Urinary bladder (tissue), 4 donors: Measurements from ENCODE around the gene KHDC4. TPM values are rescaled to one million over a fixed set of nuclear protein-coding genes. Genes with fewer than 3 reads are reported as not detected.
"Not testable (repeated sequence)": the region's sequence is repeated elsewhere in the genome, so short reads cannot be mapped to it uniquely, and the experiment has no call there.

ENCODE experiments used
- DNase-seq: peaks from one replicate; pipeline ENCODE4 v3.0.0-alpha.2; 2015; ENCODE audit errors: extremely low spot score
- H3K27ac ChIP-seq: one replicate; pipeline ENCODE4 v1.5.1; 2013; ENCODE audit warnings: low read depth, mild to moderate bottlenecking, moderate library complexity
- H3K36me3 ChIP-seq: one replicate; pipeline ENCODE4 v1.6.1; 2013; ENCODE audit warnings: mild to moderate bottlenecking, moderate library complexity; ENCODE audit not compliant: insufficient read depth
- H3K4me1 ChIP-seq: one replicate; pipeline ENCODE4 v1.6.1; 2013; ENCODE audit warnings: mild to moderate bottlenecking, moderate library complexity; ENCODE audit not compliant: insufficient read depth
- H3K4me3 ChIP-seq: one replicate; pipeline ENCODE4 v1.5.1; 2013; ENCODE audit warnings: low read depth, low read length
- WGBS: extraction: QIAGEN DNeasy Blood & Tissue Kit; methylation state at CpG from one replicate; pipeline ENCODE4 v1.1.7; 2013; 5-methylcytosine and 5-hydroxymethylcytosine counted together
- polyA plus RNA-seq: library from polyadenylated mRNA; stranded (reverse); fragments of 200-250 nt; gene quantifications from one replicate; pipeline ENCODE4 v1.2.3, GENCODE V29; 2013
- total RNA-seq: library from RNA; depleted of rRNA; stranded (reverse); fragments of >200 nt; gene quantifications from one replicate; pipeline ENCODE4 v1.2.3, GENCODE V29; 2014
- donor health status: healthy with polysubstance abuse.
- donor health status: healthy.

Gene KHDC4
- total and polyA plus RNA-seq, 2 donors, result 24.4 to 45.0 TPM

DNA sequence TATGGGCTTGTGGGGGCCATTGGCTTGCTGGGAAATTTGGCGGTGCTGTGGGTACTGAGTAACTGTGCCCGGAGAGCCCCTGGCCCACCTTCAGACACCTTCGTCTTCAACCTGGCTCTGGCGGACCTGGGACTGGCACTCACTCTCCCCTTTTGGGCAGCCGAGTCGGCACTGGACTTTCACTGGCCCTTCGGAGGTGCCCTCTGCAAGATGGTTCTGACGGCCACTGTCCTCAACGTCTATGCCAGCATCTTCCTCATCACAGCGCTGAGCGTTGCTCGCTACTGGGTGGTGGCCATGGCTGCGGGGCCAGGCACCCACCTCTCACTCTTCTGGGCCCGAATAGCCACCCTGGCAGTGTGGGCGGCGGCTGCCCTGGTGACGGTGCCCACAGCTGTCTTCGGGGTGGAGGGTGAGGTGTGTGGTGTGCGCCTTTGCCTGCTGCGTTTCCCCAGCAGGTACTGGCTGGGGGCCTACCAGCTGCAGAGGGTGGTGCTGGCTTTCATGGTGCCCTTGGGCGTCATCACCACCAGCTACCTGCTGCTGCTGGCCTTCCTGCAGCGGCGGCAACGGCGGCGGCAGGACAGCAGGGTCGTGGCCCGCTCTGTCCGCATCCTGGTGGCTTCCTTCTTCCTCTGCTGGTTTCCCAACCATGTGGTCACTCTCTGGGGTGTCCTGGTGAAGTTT is 7.8 kb upstream of the KHDC4 start:
- H3K36me3 ChIP-seq, result no peaks in the 10 kb centered on the region
- H3K4me1 ChIP-seq, result no peaks in the 10 kb centered on the region
- 82% methylated on average over 29 of the region's 29 CpGs for WGBS
- no peak overlapping the region for H3K4me3 ChIP-seq
- H3K27ac ChIP-seq, result peak overlapping the region; percentile 24
- no peak for DNase-seq

DNA sequence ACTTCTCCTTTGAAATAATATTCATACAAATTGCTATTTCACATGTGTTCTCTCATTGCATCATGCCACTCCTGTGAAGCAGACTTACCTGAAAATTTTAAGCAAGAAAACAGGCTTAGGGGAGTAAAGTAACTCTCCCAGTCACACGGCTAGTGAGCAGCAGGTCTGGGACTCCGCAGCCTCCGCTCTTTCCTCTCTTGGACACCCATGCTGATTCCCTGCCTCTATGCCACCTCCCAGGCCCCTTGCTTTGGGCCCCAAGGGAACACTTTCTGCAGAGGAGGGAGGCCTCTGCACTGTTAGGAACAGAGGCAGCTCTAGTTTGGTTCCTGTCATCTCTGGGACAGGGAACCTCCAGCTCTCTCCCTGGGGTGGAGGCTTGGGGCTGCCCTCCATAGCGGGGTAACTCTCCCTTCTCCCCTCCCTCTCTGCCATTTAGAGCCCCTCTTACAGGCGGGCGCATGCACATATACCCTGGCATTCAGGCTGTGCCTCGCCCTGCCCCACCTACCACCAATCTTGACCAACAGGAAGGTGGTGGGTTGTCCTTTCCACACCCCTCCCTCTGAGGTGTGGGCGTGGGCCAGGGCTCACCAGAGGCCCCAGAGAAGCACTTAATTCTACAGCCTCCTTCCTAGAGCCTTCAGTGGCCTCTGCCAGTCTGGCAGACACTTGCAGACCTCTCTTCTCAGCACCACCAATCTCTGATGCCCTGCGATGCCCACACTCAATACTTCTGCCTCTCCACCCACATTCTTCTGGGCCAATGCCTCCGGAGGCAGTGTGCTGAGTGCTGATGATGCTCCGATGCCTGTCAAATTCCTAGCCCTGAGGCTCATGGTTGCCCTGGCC is 7.0 kb upstream of the KHDC4 start, which contains the start of gene RXFP4:
TSS of gene RXFP4 (plus strand) at position 646 of the 852 bp plus-strand sequence. CDS start at position 718, 72 bp downstream.
- Histone ChIP-seq H3K4me3 (no peak within 1 kb of the TSS), H3K4me1 (no peaks in the 10 kb centered on the region)
- WGBS, result 52% methylated on average over 11 of the region's 11 CpGs

GRCh38 chr1:155940482-155940992 is 6.3 kb upstream of the KHDC4 start:
- no peak for DNase-seq
- Histone ChIP-seq H3K36me3 (no peaks in the 10 kb centered on the region), H3K4me1 (no peaks in the 10 kb centered on the region), H3K27ac (peak overlapping the region; percentile 66), H3K4me3 (no peak overlapping the region)
- WGBS, result 63% methylated on average over 4 of the region's 4 CpGs

More for the DNA sequence above, 7.0 kb upstream of the KHDC4 start, which contains the start of gene RXFP4:
- DNase-seq, result no peak
- Histone ChIP-seq H3K27ac (peak within 1 kb of the TSS; percentile 66), H3K36me3 (no peaks in the 10 kb centered on the region)

GRCh38 chr1:155938220-155938627 is 4.0 kb upstream of the KHDC4 start:
- Histone ChIP-seq H3K4me1 (no peaks in the 10 kb centered on the region), H3K27ac (no peak overlapping the region), H3K4me3 (no peak overlapping the region), H3K36me3 (no peaks in the 10 kb centered on the region)
- WGBS, result 0% methylated on average over 1 of the region's 1 CpG
- DNase-seq, result no peak

DNA sequence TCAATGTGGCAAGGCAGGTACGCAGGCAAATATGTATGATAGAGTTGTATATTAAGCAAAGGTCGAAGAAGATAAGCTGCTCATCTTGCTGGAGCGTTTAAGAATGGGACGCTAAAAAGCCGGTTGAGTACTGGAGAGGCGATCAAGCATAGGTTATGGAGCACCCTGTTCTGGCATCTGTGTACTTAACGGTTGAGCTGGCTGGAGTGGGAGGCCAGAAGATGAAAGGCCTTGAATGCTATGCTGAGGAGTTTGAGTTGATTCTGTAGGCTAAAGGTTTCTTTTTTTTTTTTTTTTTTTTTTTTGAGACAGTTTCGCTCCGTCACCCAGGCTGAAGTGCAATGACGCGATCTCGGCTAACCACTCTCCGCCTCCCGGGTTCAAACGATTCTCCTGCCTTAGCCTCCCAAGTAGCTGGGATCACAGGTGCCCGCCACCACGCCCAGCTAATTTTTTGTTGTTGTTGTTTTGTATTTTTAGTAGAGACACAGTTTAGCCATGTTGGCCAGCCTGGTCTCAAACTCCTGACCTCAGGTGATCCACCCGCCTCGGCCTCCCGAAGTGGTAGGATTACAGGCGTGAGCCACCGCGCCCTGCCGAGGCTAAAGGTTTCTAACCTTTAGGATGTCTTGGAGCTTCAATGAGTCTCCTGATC is 850 bp upstream of the KHDC4 start:
- Histone ChIP-seq H3K36me3 (peaks cover 3% of the 10 kb centered on the region), H3K4me3 (peak overlapping the region; percentile 38), H3K27ac (peak overlapping the region; percentile 41), H3K4me1 (peaks cover 2% of the 10 kb centered on the region)
- WGBS, result 81% methylated on average over 24 of the region's 24 CpGs
- DNase-seq, result no peak

DNA sequence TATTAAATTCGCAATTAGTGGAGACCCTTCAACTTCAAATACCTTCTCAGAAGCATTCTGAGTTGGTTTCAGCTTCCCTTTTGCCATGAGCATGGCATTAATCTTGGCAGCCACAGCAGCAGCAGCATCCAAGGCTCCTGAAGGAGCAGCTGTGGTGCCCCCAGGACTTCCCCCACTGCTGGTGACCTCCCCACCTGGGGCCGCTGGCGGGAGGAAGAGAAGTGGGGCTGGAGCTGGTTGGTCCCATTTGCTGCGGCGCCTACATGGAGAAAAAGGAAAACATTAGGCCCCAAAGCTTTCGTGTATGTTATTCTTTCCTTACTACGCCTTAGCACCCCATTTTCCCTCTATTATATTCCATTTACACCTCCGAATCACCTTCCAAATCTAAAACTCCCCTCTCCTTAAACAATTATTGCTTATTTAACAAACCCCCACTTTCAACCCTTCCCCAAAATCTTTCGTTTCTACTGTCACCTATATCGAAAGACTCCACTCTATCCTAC is 569 bp downstream of the KHDC4 start:
- no peak for DNase-seq
- Histone ChIP-seq H3K27ac (peak overlapping the region; percentile 84), H3K4me3 (peak overlapping the region; percentile 86), H3K36me3 (peaks cover 5% of the 10 kb centered on the region), H3K4me1 (peaks cover 2% of the 10 kb centered on the region)
- WGBS, result 4% methylated on average over 10 of the region's 10 CpGs

GRCh38 chr1:155932487-155932886 is 1.7 kb downstream of the KHDC4 start:
- H3K4me1 ChIP-seq, result peaks cover 2% of the 10 kb centered on the region
- no peak overlapping the region for H3K27ac ChIP-seq

DNA sequence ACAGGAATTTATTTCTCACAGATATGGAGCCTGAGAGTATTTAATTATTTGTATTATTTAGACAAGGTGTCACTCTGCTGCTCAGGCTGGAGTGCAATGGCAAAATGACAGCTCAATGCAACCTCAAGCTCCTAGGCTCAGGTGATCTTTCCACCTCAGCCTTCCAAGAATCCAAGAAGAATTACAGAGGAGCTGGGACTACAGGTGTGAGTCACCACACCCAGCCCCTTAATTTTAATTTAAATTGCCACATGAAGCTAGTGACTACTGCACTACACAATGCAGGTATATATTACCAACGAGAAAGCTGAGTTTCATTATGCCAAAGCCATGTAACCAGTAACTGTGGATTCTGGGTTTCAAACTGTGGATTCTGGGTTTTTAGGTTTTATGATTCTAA is 2.1 kb downstream of the KHDC4 start:
- H3K36me3 ChIP-seq, result peaks cover 7% of the 10 kb centered on the region
- WGBS, result 63% methylated on average over 1 of the region's 1 CpG
- peaks cover 2% of the 10 kb centered on the region for H3K4me1 ChIP-seq
- no peak for DNase-seq
- H3K27ac ChIP-seq, result no peak overlapping the region
- H3K4me3 ChIP-seq, result no peak overlapping the region

More at GRCh38 chr1:155932487-155932886, 1.7 kb downstream of the KHDC4 start:
- Histone ChIP-seq H3K36me3 (peaks cover 7% of the 10 kb centered on the region), H3K4me3 (no peak overlapping the region)
- no peak for DNase-seq
- WGBS, result 82% methylated on average over 5 of the region's 5 CpGs

DNA sequence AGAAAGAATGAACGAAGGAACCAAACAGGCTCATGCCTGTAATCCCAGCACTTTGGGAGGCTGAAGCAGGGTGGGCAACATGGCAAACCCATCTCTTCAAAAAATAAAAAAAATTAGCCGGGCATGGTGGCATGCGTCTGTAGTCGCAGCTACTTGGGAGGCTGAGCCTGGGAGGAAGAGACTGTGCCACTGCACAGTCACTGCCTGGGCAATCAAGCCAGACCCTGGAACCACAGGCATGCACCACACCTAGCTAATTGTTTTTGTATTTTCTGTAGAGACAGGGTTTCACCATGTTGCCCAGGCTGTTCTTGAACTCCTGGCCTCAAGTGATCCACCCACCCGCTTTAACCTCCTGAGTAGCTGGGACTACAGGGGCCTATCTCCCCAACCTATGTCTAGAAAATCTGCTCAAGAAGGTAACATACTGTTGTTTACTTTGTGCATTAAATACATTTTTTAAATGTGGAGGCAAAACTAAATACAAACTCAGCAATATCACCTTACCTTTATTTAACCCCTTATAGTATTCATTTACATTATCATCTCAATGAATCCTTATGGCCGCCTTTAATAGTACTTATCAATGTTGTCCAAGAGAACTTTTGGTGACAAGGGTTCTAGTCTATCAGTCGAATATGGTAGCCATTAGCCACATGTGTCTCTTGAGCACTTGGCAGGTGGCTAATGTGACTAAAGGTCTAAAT is 2.7 kb downstream of the KHDC4 start:
- 74% methylated on average over 7 of the region's 7 CpGs for WGBS
- Histone ChIP-seq H3K36me3 (peaks cover 9% of the 10 kb centered on the region), H3K27ac (peak overlapping the region; percentile 1)

GRCh38 chr1:155930725-155931124 is 3.5 kb downstream of the KHDC4 start:
- not testable (repeated sequence) for H3K4me1 ChIP-seq, DNase-seq, H3K36me3 ChIP-seq, H3K4me3 ChIP-seq, H3K27ac ChIP-seq
- WGBS, result 75% methylated on average over 10 of the region's 10 CpGs

More for the DNA sequence above, 2.7 kb downstream of the KHDC4 start:
- H3K4me1 ChIP-seq, result peaks cover 2% of the 10 kb centered on the region
- no peak for DNase-seq
- no peak overlapping the region for H3K4me3 ChIP-seq

DNA sequence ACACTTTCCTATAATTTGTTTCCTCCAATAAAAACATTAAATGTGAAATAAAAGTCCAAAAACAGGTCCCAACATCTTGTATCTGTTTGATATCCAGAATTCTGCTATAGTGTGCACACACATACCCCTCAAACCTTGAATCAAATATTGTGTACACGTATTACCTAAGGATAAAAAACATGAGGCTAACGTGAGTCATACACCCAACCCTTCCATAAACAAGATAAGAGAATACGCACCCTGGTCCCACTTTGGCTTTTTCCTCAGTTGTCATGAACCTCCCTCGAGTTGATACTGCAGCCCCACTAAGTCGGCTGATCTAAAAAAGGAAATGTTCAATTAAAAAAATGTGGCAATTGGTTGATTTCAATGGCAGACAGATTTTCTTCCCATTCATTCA is 5.2 kb downstream of the KHDC4 start:
- 51% methylated on average over 5 of the region's 5 CpGs for WGBS
- H3K4me1 ChIP-seq, result peaks cover 2% of the 10 kb centered on the region
- H3K4me3 ChIP-seq, result no peak overlapping the region
- H3K27ac ChIP-seq, result no peak overlapping the region
- no peak for DNase-seq
- peaks cover 11% of the 10 kb centered on the region for H3K36me3 ChIP-seq

- Histone ChIP-seq H3K27ac (no peak overlapping the region), H3K4me1 (no peaks in the 10 kb centered on the region), H3K4me3 (no peak overlapping the region), H3K36me3 (peaks cover 13% of the 10 kb centered on the region)
- no peak for DNase-seq
- 93% methylated on average over 2 of the region's 2 CpGs for WGBS
Observed at GRCh38 chr1:155925506-155925905, 8.7 kb downstream of the KHDC4 start.

DNA sequence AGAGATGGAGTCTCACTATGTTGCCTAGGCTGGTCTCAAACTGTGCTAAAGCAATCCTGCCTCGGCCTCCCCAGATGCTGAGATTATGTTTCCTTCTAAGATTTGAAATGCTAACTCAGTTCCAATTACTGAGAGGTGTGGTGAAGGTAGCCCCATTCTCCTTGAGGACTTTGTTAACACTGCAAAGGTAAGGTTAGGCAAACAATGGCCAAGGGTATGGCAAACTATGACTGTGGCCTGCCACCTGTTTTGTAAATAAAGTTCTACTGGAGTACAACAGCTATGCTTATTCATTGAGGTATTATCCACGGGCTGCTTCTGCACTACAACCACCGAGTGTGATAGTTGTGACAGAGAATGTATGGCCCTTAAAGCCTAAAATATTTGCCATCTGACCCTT is 13.5 kb downstream of the KHDC4 start:
- H3K4me1 ChIP-seq, result no peaks in the 10 kb centered on the region
- no peak overlapping the region for H3K27ac ChIP-seq
- no peak for DNase-seq
- 93% methylated on average over 3 of the region's 3 CpGs for WGBS
- H3K4me3 ChIP-seq, result no peak overlapping the region
- H3K36me3 ChIP-seq, result peaks cover 16% of the 10 kb centered on the region
